Measurements from ENCODE around the gene TREM2.

Gene TREM2

DNA sequence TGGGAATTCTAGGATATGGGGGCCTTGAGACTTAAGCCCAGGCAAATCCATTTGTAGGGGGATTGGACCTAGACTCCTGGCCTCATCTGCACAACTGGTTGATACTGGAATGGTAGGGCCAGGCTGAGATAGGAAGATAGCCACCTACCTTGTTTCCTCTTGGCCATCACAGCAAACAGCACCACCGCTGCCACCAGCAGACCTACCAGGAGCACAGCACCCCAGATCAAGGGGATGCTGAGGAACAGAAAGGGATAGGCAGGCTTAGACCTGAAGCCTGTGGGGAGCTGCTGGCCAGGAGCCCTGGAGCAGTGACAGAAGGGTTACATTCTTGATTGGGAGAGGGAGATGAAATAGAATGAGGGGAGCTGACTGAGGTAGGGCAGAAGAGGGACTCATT lies 12.2 kb downstream of the TREM2 start:
- ATAC-seq: no peak

DNA sequence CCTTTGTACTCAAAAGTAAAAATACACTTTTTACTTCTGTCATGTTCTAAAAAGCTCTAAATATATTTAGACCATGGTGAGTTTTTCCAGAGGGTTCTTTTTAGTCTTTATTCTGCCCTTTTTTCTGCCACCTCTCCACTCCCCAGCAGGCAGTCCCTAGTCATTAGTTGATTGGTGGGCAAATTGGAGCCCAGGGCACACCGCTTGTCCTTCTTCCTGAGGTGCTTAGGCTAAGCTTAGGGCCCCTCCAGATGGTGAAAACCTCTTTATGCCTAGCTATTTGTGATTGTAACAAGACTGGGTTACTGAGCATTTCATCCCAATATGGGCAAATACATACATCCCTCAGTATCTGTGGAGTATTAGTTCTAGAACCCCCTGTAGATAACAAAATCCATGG lies 15.0 kb downstream of the TREM2 start:
- TF ChIP-seq PPARA (CRISPR knock-in tag; IDR thresholded peaks at IDR 0.05; ENCODE audit: borderline replicate concordance) (no peak), ZC3H10 (CRISPR knock-in tag; IDR thresholded peaks at IDR 0.05) (no peak)
- ATAC-seq: no peak

More for the DNA sequence above, 12.2 kb downstream of the TREM2 start:
- TF ChIP-seq ZNF8 (CRISPR knock-in tag; IDR thresholded peaks at IDR 0.05): no peak
- no peak for TF ChIP-seq ZFP30 (CRISPR knock-in tag; IDR thresholded peaks at IDR 0.05)
- no peak for TF ChIP-seq TOX (CRISPR knock-in tag; IDR thresholded peaks at IDR 0.05; ENCODE audit: borderline replicate concordance)
- TF ChIP-seq GLIS3 (CRISPR knock-in tag; IDR thresholded peaks at IDR 0.05): no peak
- no peak for TF ChIP-seq RARB (CRISPR knock-in tag; IDR thresholded peaks at IDR 0.05)
- no peak for TF ChIP-seq ESRRG (CRISPR knock-in tag; IDR thresholded peaks at IDR 0.05)
- no peak for TF ChIP-seq ZC3H10 (CRISPR knock-in tag; IDR thresholded peaks at IDR 0.05)
- TF ChIP-seq, protein P1, sequence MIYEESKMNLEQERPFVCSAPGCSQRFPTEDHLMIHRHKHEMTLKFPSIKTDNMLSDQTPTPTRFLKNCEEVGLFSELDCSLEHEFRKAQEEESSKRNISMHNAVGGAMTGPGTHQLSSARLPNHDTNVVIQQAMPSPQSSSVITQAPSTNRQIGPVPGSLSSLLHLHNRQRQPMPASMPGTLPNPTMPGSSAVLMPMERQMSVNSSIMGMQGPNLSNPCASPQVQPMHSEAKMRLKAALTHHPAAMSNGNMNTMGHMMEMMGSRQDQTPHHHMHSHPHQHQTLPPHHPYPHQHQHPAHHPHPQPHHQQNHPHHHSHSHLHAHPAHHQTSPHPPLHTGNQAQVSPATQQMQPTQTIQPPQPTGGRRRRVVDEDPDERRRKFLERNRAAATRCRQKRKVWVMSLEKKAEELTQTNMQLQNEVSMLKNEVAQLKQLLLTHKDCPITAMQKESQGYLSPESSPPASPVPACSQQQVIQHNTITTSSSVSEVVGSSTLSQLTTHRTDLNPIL (CRISPR knock-in tag; IDR thresholded peaks at IDR 0.05; ENCODE audit: low read depth): no peak
- TF ChIP-seq CSDC2 (CRISPR knock-in tag; IDR thresholded peaks at IDR 0.05): no peak
- TF ChIP-seq BACH2 (CRISPR knock-in tag; IDR thresholded peaks at IDR 0.05; ENCODE audit: borderline replicate concordance): no peak
- no peak for TF ChIP-seq SNAI2 (CRISPR knock-in tag; IDR thresholded peaks at IDR 0.05)
- TF ChIP-seq, protein P2, sequence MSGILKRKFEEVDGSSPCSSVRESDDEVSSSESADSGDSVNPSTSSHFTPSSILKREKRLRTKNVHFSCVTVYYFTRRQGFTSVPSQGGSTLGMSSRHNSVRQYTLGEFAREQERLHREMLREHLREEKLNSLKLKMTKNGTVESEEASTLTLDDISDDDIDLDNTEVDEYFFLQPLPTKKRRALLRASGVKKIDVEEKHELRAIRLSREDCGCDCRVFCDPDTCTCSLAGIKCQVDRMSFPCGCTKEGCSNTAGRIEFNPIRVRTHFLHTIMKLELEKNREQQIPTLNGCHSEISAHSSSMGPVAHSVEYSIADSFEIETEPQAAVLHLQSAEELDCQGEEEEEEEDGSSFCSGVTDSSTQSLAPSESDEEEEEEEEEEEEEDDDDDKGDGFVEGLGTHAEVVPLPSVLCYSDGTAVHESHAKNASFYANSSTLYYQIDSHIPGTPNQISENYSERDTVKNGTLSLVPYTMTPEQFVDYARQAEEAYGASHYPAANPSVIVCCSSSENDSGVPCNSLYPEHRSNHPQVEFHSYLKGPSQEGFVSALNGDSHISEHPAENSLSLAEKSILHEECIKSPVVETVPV (CRISPR knock-in tag; IDR thresholded peaks at IDR 0.05): no peak
- TF ChIP-seq, protein P3, sequence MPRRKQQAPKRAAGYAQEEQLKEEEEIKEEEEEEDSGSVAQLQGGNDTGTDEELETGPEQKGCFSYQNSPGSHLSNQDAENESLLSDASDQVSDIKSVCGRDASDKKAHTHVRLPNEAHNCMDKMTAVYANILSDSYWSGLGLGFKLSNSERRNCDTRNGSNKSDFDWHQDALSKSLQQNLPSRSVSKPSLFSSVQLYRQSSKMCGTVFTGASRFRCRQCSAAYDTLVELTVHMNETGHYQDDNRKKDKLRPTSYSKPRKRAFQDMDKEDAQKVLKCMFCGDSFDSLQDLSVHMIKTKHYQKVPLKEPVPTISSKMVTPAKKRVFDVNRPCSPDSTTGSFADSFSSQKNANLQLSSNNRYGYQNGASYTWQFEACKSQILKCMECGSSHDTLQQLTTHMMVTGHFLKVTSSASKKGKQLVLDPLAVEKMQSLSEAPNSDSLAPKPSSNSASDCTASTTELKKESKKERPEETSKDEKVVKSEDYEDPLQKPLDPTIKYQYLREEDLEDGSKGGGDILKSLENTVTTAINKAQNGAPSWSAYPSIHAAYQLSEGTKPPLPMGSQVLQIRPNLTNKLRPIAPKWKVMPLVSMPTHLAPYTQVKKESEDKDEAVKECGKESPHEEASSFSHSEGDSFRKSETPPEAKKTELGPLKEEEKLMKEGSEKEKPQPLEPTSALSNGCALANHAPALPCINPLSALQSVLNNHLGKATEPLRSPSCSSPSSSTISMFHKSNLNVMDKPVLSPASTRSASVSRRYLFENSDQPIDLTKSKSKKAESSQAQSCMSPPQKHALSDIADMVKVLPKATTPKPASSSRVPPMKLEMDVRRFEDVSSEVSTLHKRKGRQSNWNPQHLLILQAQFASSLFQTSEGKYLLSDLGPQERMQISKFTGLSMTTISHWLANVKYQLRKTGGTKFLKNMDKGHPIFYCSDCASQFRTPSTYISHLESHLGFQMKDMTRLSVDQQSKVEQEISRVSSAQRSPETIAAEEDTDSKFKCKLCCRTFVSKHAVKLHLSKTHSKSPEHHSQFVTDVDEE (CRISPR knock-in tag; IDR thresholded peaks at IDR 0.05): no peak
- TF ChIP-seq ZFP3 (CRISPR knock-in tag; IDR thresholded peaks at IDR 0.05): no peak
- no peak for TF ChIP-seq TCF4 (CRISPR knock-in tag; IDR thresholded peaks at IDR 0.05; ENCODE audit: borderline replicate concordance)
- TF ChIP-seq OSR1 (CRISPR knock-in tag; IDR thresholded peaks at IDR 0.05): no peak

DNA sequence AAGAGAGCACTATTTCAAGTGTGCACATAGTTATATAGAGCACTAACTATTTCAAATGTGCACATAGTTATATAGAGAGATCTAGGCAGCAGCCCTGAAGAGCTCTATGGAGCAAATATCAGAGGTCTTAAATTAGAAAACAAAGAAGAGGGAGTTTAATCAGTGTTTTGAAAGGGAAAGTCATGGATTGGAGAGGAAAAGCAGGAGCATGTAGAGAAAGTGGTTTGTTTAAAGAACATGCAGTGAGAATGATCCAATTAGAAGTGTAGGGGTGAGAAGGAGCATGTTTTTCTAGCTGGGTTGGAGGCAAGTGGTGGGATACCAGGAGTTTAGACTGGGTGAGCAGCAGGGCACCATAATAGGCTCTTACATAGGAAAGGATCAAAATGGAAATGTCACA lies 26.0 kb downstream of the TREM2 start:
- ATAC-seq: no peak
- no peak for TF ChIP-seq ISL1 (CRISPR knock-in tag; IDR thresholded peaks at IDR 0.05)
- no peak for TF ChIP-seq ZNF70 (CRISPR knock-in tag; IDR thresholded peaks at IDR 0.05)
- TF ChIP-seq ZFP3 (CRISPR knock-in tag; IDR thresholded peaks at IDR 0.05): no peak
- TF ChIP-seq ARNTL (CRISPR knock-in tag; IDR thresholded peaks at IDR 0.05; ENCODE audit: borderline replicate concordance, low read depth): no peak
- no peak for TF ChIP-seq OSR1 (CRISPR knock-in tag; IDR thresholded peaks at IDR 0.05)
- TF ChIP-seq RARB (CRISPR knock-in tag; IDR thresholded peaks at IDR 0.05): no peak
- no peak for TF ChIP-seq TOX (CRISPR knock-in tag; IDR thresholded peaks at IDR 0.05; ENCODE audit: borderline replicate concordance)
- no peak for TF ChIP-seq CSDC2 (CRISPR knock-in tag; IDR thresholded peaks at IDR 0.05)
- TF ChIP-seq, protein P3 (CRISPR knock-in tag; IDR thresholded peaks at IDR 0.05): no peak
- TF ChIP-seq BACH2 (CRISPR knock-in tag; IDR thresholded peaks at IDR 0.05; ENCODE audit: borderline replicate concordance): no peak

Data from SK-N-SH treated with all-trans-retinoic acid at 6 μM for 48 hours (cell line).